Measurements from ENCODE around the gene MS4A4E. TPM values are rescaled to one million over a fixed set of nuclear protein-coding genes. Genes with fewer than 3 reads are reported as not detected.
"Not testable (repeated sequence)": the region's sequence is repeated elsewhere in the genome, so short reads cannot be mapped to it uniquely, and the experiment has no call there.

Gene MS4A4E
- total and polyA plus RNA-seq, 4 donors = 1.0 to 15.5 (median 1.0) TPM; not detected in 1

GRCh38 chr11:60193687-60194433 lies 49.1 kb downstream of the MS4A4E start:
- H3K9me3 ChIP-seq (ENCODE audit: control insufficient read depth, low read length) = no peaks in the 10 kb centered on the region
- no peaks in the 10 kb centered on the region for H3K36me3 ChIP-seq (ENCODE audit: control insufficient read depth in 1 of 2, insufficient read depth in 2 of 2, low read length in 1 of 2)
- peak in 1 of 2 donors; percentile 53 for DNase-seq
- no peaks in the 10 kb centered on the region for H3K4me1 ChIP-seq (ENCODE audit: control insufficient read depth in 1 of 2, insufficient read depth in 2 of 2, low read length in 2 of 2)
- H3K27me3 ChIP-seq (ENCODE audit: control insufficient read depth in 1 of 2, insufficient read depth in 2 of 2, low read length in 1 of 2) = peaks cover 0 to 1% of the 10 kb centered on the region in 2 donors
- H3K4me3 ChIP-seq (ENCODE audit: low read length in 2 of 2) = no peak overlapping the region
- WGBS, 2 donors = 4 to 24% methylated on average over 1 of the region's 1 CpG
- intact Hi-C loops (cut with DNase I) = loop anchor here (5.0 kb wide), 2 partner anchors 372 to 377 kb away; no protein-coding TSS in a partner anchor
- no peak overlapping the region for H3K27ac ChIP-seq (ENCODE audit: low read depth in 1 of 2, low read length in 2 of 2)
- peak; percentile 80 for ATAC-seq (ENCODE audit: low FRiP score)

DNA sequence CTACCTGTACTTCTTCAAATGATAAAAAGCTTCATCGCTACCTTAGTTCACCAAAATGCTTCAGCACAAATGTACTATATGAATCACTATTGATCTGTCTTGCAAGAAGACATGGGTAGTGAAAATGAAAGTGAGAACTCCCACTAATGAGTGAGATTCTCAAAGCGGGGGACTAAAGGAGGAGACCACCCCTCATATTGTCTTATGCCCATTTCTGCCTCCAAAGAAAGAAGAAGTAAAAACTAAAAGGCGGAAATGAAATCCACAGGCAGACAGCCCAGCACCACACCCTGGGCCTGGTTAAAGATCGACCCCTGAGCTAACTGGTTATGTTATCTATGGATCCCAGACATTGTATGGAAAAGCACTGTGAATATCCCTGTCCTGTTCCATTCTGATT lies 50.4 kb downstream of the MS4A4E start:
- H3K9me3 ChIP-seq (ENCODE audit: control insufficient read depth, low read length); H3K36me3 ChIP-seq (ENCODE audit: control insufficient read depth in 1 of 2, insufficient read depth in 2 of 2, low read length in 1 of 2); ATAC-seq (ENCODE audit: low FRiP score); H3K4me3 ChIP-seq (ENCODE audit: low read length in 2 of 2); DNase-seq; H3K27ac ChIP-seq (ENCODE audit: low read depth in 1 of 2, low read length in 2 of 2); H3K4me1 ChIP-seq (ENCODE audit: control insufficient read depth in 1 of 2, insufficient read depth in 2 of 2, low read length in 2 of 2); H3K27me3 ChIP-seq (ENCODE audit: control insufficient read depth in 1 of 2, insufficient read depth in 2 of 2, low read length in 1 of 2): not testable (repeated sequence)
- intact Hi-C loops (cut with DNase I) = loop anchor here (5.0 kb wide), 2 partner anchors 370 to 375 kb away; no protein-coding TSS in a partner anchor
- 93 to 97% methylated on average over 4 of the region's 4 CpGs for WGBS, 2 donors

- H3K27me3 ChIP-seq (ENCODE audit: control insufficient read depth in 1 of 2, insufficient read depth in 2 of 2, low read length in 1 of 2); H3K9me3 ChIP-seq (ENCODE audit: control insufficient read depth, low read length); H3K4me1 ChIP-seq (ENCODE audit: control insufficient read depth in 1 of 2, insufficient read depth in 2 of 2, low read length in 2 of 2); H3K27ac ChIP-seq (ENCODE audit: low read depth in 1 of 2, low read length in 2 of 2); intact Hi-C loops (cut with DNase I); H3K4me3 ChIP-seq (ENCODE audit: low read length in 2 of 2); H3K36me3 ChIP-seq (ENCODE audit: control insufficient read depth in 1 of 2, insufficient read depth in 2 of 2, low read length in 1 of 2); DNase-seq; ATAC-seq (ENCODE audit: low FRiP score): not testable (repeated sequence)
- WGBS, 2 donors = 32 to 34% methylated on average over 3 of the region's 3 CpGs
Observed at GRCh38 chr11:60188481-60188880, 54.5 kb downstream of the MS4A4E start.

DNA sequence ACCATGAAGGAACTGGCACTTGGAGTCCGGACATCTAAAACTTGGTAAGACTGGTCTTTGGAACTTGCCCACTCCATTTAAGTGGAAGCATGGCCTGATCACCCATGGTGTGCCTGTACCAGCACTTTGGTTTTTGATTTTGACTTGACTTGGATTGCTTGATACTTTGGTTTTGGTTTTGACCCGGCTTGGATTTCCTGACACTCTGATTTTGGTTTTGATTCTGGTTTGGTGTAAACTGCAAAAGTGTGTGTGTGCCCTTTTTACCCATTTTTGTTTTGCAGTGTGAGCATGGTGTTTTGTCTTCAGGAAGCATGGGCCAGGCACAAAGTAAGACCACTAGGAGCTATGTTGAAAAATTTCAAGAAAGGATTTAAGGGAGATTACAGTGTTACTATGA lies 56.8 kb downstream of the MS4A4E start:
- H3K36me3 ChIP-seq (ENCODE audit: control insufficient read depth in 1 of 2, insufficient read depth in 2 of 2, low read length in 1 of 2); H3K4me1 ChIP-seq (ENCODE audit: control insufficient read depth in 1 of 2, insufficient read depth in 2 of 2, low read length in 2 of 2); H3K9me3 ChIP-seq (ENCODE audit: control insufficient read depth, low read length); H3K27ac ChIP-seq (ENCODE audit: low read depth in 1 of 2, low read length in 2 of 2); H3K27me3 ChIP-seq (ENCODE audit: control insufficient read depth in 1 of 2, insufficient read depth in 2 of 2, low read length in 1 of 2); DNase-seq; intact Hi-C loops (cut with DNase I); ATAC-seq (ENCODE audit: low FRiP score); H3K4me3 ChIP-seq (ENCODE audit: low read length in 2 of 2): not testable (repeated sequence)
- 83 to 93% methylated on average over 2 of the region's 2 CpGs for WGBS, 2 donors

- H3K4me3 ChIP-seq (ENCODE audit: low read length in 2 of 2); DNase-seq; H3K4me1 ChIP-seq (ENCODE audit: control insufficient read depth in 1 of 2, insufficient read depth in 2 of 2, low read length in 2 of 2); H3K9me3 ChIP-seq (ENCODE audit: control insufficient read depth, low read length); H3K27me3 ChIP-seq (ENCODE audit: control insufficient read depth in 1 of 2, insufficient read depth in 2 of 2, low read length in 1 of 2); H3K27ac ChIP-seq (ENCODE audit: low read depth in 1 of 2, low read length in 2 of 2); intact Hi-C loops (cut with DNase I); H3K36me3 ChIP-seq (ENCODE audit: control insufficient read depth in 1 of 2, insufficient read depth in 2 of 2, low read length in 1 of 2); ATAC-seq (ENCODE audit: low FRiP score): not testable (repeated sequence)
- WGBS, 2 donors = 72 to 74% methylated on average over 2 of the region's 2 CpGs
Observed at GRCh38 chr11:60185512-60185827, 57.5 kb downstream of the MS4A4E start.

GRCh38 chr11:60184824-60185511 lies 58.0 kb downstream of the MS4A4E start:
- Histone ChIP-seq H3K27ac (ENCODE audit: low read depth in 1 of 2, low read length in 2 of 2) (no peak overlapping the region), H3K4me3 (ENCODE audit: low read length in 2 of 2) (no peak overlapping the region), H3K27me3 (ENCODE audit: control insufficient read depth in 1 of 2, insufficient read depth in 2 of 2, low read length in 1 of 2) (no peaks in the 10 kb centered on the region), H3K4me1 (ENCODE audit: control insufficient read depth in 1 of 2, insufficient read depth in 2 of 2, low read length in 2 of 2) (no peaks in the 10 kb centered on the region), H3K9me3 (ENCODE audit: control insufficient read depth, low read length) (no peaks in the 10 kb centered on the region), H3K36me3 (ENCODE audit: control insufficient read depth in 1 of 2, insufficient read depth in 2 of 2, low read length in 1 of 2) (no peaks in the 10 kb centered on the region)
- ATAC-seq (ENCODE audit: low FRiP score) (no peak), DNase-seq (no peak)
- 43 to 62% methylated on average over 1 of the region's 1 CpG for WGBS, 2 donors
- intact Hi-C loops (cut with DNase I) = no loop called here

- Histone ChIP-seq H3K4me3 (ENCODE audit: low read length in 2 of 2) (no peak overlapping the region), H3K27ac (ENCODE audit: low read depth in 1 of 2, low read length in 2 of 2) (no peak overlapping the region), H3K4me1 (ENCODE audit: control insufficient read depth in 1 of 2, insufficient read depth in 2 of 2, low read length in 2 of 2) (no peaks in the 10 kb centered on the region), H3K27me3 (ENCODE audit: control insufficient read depth in 1 of 2, insufficient read depth in 2 of 2, low read length in 1 of 2) (no peaks in the 10 kb centered on the region), H3K36me3 (ENCODE audit: control insufficient read depth in 1 of 2, insufficient read depth in 2 of 2, low read length in 1 of 2) (no peaks in the 10 kb centered on the region), H3K9me3 (ENCODE audit: control insufficient read depth, low read length) (no peaks in the 10 kb centered on the region)
- ATAC-seq (ENCODE audit: low FRiP score) (peak; percentile 11), DNase-seq (peak in 1 of 2 donors; percentile 57)
- WGBS, 2 donors = 59 to 65% methylated on average over 2 of the region's 2 CpGs
- intact Hi-C loops (cut with DNase I) = no loop called here
Observed at GRCh38 chr11:60183591-60184205, 59.2 kb downstream of the MS4A4E start.

DNA sequence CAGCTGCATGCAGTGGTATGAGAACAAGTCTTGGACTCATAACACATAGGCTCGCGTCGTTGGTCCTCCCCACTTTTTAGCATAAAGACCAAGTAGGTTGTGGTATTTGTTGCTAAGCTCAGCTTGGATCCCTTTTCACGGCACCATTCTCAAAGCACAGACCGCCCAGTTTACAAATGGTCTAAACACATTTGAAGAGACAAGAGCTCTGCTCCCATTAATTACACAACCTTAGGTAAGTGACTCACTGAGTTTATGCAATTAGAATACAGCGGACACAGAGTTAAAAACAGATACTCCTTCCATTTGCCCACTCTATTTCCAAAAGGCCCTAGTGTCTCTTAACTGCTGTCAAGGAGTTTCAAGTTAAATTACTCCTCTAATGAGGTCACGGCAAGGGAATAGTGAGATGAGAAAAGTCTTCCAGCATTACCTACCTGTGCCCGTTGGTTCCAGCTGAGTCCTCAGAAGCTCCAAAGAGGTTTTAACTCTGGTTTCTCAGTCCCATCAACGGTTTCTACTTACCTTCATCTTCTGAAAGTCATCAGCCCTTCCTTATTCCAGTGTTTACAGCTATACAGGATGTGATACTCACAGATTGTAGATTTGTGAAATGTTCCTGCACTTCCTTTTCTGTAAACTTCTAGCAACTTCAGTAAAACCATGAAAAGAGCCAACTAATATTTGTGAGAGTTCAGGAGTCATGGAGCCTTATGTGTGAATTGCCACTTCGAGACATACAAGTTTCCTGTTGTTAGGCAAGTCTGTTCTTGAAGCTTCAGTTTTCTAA lies 60.2 kb downstream of the MS4A4E start, which contains the start of gene MS4A6A:
Gene MS4A6A, minus strand, starts transcription at position 543 of the 790 bp plus-strand sequence. CDS start 1,356 bp downstream, outside the sequence.
- Histone ChIP-seq H3K4me3 (ENCODE audit: low read length in 2 of 2) (no peak within 1 kb of the TSS), H3K9me3 (ENCODE audit: control insufficient read depth, low read length) (no peaks in the 10 kb centered on the region), H3K27ac (ENCODE audit: low read depth in 1 of 2, low read length in 2 of 2) (no peak within 1 kb of the TSS), H3K36me3 (ENCODE audit: control insufficient read depth in 1 of 2, insufficient read depth in 2 of 2, low read length in 1 of 2) (no peaks in the 10 kb centered on the region), H3K27me3 (ENCODE audit: control insufficient read depth in 1 of 2, insufficient read depth in 2 of 2, low read length in 1 of 2) (no peaks in the 10 kb centered on the region), H3K4me1 (ENCODE audit: control insufficient read depth in 1 of 2, insufficient read depth in 2 of 2, low read length in 2 of 2) (no peaks in the 10 kb centered on the region)
- ATAC-seq (ENCODE audit: low FRiP score) (no peak), DNase-seq (no peak)
- intact Hi-C loops (cut with DNase I) = no loop called here
- 74% methylated on average over 10 of the region's 10 CpGs for WGBS, 2 donors
